HG03103 (cell line): ENCODE results near the gene RBM44.
"Not testable (repeated sequence)": the region's sequence is repeated elsewhere in the genome, so short reads cannot be mapped to it uniquely, and the experiment has no call there.

Experiments used
- ATAC-seq: cut with Tn5 transposase; IDR thresholded peaks from one replicate; pipeline ENCODE4 v1.9.1; 2021; ENCODE audit warnings: low read depth; ENCODE audit not compliant: unreplicated experiment

RBM44 gene

DNA sequence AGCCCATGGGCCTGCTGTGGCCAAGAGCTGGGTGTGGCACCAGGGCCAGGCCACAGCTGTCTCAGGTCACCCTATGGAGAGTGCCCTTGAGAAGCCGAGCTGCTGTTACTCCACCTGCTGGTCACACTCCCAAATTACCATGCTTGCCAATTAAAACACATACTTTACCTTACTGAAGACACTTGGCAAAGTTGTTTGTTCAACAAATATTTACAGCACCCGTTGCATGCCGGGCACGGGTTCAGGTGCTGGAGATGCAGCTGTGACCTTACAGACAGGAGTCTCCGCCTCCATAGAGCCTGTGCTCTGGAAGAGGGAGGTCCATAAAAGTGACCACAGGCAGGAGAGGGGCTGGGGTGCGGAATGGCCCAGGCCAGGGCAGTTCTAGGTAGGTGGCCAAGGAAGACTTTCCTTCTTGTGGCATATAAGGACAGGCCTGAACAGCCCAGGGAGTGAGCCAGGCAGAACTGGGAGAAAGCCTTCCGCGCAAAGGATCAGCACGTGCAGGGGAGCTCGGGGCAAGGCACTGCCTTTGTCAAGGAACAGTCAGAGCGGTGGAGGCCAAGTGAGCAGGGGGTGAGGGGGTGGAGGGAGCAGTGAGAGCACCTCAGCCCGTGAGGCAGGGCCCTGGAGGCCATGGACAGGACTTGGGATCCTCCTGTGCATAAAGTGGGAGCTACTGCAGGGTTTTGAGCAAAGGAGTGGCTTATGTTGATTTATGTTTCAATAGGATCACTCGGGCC lies 23.6 kb upstream of the RBM44 start:
- ATAC-seq = no peak

DNA sequence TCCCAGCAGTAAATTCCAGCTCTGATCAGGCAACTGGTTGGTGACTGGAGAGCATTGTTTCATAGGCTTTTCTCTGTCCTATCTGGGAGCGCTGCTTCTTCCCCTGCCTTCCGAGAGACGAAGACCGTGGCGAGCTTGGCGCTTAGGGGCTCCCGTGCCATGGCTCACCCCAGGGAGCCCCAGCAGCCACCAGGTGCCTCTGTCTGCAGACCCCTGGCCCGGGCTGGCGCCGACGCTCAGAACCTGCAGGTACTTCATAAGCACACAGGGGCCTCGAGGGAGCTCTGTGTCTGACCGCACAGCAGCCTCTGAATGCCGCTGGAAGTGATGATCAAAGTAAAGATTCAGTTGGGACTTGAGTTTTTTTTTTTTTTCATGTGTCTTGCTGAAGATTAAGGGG lies 19.1 kb upstream of the RBM44 start:
- ATAC-seq = no peak

DNA sequence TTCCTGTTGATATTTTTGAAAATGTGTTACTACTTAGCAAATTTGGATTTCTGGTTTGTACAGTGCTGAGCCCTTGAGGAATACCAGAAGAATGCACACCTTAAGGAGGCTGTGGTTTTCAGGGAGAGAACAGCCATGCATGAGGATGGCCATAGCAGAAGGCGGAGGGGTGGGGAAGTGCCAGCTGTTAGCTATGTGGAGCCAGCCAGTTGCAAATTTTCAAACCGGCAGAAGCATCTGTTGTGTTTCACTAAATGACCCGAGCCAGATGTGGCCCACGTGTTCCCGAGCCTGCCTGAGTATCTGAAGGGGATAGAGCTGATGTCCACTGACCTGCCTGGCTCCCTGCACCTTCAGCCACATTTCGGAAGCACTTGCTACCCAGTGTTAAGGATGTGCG lies 16.4 kb upstream of the RBM44 start:
- ATAC-seq = no peak

DNA sequence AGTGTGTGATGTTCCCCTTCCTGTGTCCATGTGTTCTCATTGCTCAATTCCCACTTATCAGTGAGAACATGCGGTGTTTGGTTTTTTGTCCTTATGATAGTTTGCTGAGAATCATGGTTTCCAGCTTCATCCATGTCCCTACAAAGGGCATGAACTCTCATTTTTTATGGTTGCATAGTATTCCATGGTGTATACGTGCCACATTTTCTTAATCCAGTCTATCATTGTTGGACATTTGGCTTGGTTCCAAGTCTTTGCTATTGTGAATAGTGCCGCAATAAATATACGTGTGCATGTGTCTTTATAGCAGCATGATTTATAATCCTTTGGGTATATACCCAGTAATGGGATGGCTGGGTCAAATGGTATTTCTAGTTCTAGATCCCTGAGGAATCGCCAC lies 14.9 kb upstream of the RBM44 start:
- ATAC-seq = not testable (repeated sequence)

DNA sequence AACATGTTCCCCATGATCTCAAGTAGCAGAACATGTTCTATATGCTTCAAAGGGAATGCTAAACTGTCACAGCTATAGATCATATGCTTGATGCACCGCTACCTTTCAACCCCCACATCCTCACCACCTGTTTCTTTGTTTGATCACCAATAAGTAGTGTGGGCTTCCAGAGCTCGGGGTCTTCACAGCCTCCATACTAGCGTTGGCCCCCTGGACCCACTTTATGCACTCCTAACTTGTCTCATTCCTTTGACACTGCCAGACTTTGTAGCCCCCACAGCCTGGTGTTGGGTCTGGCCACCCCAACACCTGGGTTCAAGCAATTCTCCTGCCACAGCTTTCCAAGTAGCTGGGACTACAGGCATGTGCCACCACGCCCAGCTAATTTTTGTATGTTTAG lies 11.6 kb upstream of the RBM44 start:
- ATAC-seq = no peak

DNA sequence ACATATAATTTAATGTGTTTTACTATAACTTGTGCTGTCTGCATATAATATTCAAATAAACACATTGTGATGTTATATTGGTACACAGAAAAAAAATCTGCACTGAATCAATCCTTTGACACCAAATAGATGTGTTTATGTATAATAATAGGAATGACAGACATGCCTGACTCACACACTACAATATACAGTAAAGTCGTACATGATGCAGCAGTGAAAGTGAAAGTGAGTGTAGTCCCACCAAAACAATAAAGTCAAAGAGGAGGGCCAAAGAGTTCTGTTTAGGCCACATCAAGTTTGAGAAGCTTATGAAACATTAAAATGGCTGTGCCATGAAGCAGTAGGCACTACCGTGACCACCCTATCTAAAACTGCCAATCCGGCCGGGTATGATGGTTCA lies 8.2 kb upstream of the RBM44 start:
- no peak for ATAC-seq

DNA sequence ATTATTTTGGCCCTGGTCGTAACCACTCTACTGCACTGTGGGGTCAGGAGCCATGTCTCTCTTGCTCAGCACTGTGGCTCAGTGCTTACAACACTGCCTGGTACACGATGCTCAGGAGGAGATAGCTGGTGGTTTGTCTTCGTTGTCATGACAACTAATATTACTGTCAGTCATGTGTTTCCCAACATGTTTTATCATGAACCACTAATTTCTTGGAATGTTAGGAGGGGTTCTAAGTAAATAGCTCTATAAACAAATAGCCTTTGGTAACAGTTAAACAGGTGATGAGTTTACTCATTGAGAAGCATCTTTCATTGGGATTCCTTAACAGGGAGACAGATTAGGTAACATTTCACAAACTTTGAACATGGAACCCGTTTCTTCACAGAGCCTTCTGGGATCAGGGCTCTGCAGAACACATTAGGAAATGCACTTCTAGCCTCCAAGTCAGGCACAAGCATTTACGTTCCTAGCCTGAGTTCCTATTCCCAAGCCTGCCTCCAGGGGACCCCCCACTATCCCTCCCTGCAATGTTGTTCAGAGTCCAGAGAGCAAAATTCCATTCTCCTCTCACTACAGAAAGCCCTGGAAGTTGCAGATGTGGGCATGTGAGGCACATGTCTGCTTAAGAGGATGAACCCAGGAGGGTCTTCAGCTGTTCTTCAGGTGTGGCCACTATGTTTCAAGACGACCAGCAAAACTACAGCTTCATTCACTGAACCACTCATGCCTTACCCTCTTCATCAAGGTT lies 6.4 kb upstream of the RBM44 start:
- ATAC-seq = no peak

DNA sequence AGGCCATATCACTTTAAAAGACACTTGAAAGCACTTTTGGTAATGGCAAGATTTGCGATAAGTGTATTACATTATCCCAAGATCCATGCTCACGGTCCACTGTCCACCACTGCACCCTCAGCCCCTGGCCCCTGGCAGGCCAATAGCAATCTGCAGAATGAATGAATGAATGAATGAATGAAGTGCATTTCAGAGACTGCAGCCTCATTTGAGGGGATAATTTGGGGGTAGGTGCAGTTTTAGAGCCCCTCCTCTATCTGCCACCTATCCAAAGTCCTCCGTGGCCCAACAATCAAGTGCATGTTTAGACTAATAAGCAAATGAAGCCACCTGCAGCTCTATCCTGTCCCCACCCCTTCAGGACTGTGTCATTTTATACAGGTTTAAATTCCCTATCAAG lies 1.3 kb upstream of the RBM44 start:
- no peak for ATAC-seq

DNA sequence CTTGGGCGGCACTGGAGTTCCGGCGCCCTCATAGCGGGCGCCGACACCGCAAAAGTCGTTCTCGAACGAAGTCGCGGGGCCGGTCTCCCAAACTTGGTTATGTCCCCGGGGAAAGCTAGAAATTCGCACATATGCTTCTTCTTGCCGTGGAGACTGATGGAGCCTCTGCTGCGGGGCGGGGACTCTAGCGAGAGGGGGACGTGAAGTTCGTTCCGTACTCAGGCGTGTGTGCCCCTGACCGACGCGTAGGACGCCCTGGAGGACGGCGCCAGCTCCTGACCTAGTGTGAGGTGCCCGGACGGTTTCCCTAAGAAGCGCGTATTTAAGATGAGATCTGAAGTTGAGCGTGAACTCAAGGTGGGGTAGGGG lies 465 bp downstream of the RBM44 start:
- ATAC-seq = no peak

DNA sequence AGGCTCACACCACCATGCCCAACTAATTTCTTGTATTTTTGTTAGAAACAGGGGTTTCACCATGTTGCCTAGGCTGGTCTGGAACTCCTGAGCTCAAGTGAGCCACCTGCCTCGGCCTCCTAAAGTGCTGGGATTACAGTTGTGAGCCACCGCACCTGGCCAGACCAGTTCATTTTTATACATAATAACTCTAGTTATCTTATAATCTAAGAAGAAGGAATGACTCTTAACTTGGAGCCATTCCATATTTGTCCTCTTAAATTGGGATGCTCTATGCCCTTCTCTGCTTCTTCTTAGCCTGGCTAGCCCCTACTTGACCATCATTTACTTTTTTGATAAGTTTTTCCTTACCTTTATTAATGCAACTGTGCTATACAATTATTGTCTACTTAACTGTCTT lies 2.9 kb downstream of the RBM44 start:
- no peak for ATAC-seq

DNA sequence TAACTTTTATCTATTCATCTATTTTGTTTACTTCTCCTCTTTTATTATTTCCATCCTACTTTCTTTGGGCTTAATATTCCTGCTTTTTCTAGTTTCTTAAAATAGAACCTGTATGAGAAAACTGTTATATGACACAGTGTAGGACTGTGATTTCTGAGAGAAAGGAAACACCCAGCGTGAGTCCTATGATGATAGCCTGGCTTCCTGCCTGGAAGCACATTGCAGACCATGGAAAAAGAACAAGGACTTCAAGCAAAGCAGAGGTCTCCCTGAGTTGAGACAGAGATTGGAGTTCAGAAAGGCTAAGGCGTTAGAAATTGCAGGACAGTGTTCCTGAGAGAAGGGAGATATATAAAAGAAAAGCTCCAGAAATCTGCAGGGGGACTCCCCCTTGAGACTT lies 7.8 kb downstream of the RBM44 start:
- ATAC-seq = no peak

DNA sequence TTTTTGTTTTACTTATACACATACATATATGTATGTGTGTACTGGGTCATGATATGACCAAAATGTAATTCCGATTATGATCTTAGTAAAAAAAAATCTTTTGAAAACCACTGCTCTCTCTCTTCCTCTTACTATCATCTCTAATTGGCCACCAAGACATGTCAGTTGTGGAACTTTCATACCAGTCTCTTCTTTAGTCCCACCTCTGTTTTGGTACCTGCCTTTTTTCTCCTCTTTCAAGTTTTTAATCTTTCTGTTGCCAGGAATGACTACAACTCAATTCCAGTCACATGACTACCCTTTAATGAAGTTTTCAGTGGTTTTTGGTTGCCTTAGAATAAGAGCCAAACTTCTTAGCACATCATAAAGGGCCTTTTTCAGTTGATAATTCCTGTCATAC lies 17.1 kb downstream of the RBM44 start:
- ATAC-seq = no peak

DNA sequence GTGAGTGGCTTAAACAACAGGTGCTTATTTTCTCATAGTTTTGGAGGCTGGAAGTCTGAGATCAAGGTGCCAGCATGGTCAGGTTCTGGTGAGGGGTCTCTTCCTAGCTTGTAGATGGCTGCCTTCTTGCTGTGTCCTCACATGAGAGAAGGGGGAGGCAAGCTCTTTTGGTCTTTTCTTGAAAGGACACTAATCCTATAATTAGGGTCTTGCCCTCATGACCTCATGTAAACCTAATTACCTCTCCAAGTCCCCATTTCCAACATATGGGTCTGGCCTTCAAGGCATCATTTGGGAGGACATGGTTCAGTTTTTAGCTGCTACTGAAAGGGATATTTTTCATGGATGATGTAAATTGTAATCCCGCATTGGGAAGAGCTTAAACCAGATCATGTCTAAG lies 18.0 kb downstream of the RBM44 start:
- ATAC-seq = no peak

DNA sequence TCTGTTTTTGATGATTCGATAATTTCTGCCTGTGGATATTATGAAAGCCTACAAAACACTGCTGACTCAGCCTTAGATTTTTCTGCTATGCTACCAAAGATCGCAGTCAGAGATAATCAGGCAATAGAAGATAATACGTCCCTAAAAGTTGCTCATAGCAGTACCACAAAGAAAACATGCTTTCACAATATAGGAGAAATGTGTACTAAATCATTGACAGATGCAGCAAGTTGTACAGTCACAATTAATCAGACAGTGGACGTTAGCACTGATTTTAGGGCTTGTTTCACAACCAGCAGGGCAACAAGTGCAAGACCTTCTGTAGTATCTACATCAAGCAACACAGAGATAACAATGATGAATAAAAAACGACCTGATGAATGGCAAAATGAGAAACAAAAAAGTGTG lies 19.5 kb downstream of the RBM44 start:
- ATAC-seq = no peak

DNA sequence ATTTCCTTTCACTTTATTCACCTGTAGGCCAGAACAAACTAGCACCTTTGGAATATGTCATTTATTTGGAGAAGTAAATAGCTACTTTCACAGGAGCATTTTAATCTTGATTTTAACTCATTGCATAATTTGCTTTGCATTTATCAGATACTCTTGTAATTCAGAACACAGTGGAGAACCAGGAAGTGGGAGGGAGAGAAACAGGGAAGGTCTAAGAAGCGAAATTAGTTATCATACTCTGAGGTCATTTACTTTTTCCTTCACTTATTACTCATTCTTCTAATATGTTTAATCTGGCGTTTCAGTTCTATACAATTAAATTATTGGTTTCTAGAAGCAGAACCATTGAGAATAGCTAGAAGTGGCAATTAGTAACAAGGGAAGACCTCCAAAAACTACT lies 20.7 kb downstream of the RBM44 start:
- ATAC-seq = no peak

DNA sequence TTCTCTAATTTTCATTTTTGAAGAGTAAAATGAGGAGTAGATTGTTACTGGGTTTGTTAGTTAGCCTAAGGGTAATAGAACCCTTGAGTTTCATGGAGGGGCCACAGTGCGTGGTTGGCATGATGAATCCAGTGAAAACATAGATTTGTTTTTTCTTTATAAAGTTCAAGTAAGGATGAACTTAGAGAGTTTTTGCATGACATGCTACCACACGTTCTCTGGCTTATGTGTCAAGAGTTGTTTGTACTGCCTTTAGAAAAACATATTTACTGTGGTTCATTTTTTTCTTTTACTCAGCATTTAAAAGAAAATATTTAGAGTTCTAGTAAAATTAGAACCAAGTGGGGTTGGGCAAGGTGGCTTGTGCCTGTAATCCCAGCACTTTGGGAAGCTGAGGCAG lies 21.8 kb downstream of the RBM44 start:
- ATAC-seq = no peak

DNA sequence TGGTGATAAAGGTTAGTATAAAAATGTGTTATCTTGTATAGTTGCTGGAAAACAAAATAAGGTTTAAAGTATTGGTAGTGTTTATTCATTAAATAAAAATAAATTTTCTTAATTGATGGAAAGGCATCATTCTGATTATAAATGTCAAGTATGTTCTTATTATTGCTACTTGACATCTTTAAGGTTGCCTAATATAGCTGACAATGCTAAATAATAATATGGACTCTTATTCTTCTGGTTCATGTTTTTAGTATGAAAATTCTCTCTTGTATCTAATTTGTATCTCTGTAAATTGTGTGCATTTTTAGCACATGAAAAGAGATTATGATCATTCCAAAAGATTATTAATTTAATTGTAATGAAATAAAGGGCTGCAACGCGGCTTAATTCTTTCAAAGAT lies 25.0 kb downstream of the RBM44 start:
- ATAC-seq = no peak

DNA sequence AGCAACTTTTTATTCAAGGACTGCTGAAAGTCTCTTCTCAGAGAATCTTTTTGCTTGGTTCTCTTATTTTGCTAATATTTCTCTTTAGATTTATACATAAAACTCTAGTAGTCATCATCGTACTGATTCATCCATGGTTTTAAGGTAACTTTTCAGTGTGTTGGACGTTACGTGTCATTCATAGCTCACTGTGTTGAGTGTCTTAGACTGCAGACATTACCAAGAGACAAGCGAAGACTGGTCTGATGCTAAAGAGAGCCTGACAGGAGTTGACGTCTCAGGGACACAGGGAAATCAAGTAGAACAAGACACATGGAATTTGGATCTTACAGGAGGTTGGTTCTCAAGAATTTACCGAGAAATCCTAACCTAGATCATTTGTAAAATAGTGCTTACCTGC lies 25.5 kb downstream of the RBM44 start:
- no peak for ATAC-seq

DNA sequence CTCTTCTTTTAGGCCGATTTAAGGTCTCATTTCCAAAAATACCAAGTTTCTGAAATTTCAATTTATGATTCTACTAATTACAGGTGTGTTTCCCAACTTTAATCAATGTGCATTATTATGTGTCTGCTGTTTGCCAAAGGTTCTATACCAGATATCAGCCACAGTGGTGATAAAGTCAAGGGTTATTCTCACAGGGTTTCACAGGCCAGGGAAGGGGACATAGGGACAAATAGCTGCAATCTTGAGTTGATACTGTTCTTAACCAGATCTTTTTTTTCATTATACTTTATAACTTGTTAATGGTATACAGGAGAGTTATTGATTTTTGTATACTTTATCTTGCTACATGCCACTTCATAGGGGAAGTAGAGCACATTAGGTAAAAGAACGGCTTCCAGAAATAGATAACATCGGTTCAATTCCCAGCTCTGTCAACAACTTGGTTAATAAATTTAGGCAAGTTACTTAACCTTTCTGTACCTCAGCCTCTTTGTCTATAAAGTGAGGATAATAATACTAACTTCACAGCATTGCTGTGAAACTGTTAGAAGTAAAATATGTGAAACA lies 28.9 kb downstream of the RBM44 start:
- ATAC-seq = no peak

DNA sequence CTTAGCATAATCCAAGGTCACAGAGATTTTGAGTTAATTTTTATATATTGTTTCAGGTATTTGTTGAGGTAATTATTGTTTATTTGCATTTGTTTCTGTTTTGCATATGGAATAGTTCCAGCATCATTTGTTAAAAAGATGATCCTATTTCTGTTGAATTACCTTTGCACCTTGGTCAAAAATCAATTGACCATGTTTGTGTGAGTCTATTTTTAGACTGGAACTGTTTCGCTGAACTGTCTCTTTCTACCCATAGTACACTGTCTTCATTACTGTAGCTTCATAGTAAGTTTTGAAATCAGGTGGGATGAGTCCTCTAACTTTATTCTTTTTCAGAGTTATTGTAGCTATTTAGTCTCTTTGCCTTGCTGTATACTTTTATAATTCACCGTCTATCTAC lies 31.9 kb downstream of the RBM44 start:
- ATAC-seq = no peak

DNA sequence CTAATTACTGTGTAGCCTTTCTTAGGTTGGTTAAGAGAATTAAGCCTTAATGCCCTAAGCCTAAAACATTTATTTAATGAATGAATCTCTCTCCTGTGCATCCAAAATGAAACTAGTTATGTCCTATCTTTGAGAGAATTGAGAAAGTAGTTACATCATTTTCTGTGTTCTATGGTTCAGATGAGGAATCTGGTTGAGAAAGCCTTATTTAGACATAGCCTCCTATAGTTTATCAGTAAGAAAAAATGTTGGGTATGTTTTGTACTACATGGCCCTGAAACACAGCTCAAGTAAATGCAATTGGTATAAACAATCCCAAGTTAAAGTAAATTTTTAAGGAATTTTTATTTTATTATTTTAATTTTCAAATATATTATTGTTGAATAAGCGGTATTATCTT lies 35.0 kb downstream of the RBM44 start:
- ATAC-seq = no peak

DNA sequence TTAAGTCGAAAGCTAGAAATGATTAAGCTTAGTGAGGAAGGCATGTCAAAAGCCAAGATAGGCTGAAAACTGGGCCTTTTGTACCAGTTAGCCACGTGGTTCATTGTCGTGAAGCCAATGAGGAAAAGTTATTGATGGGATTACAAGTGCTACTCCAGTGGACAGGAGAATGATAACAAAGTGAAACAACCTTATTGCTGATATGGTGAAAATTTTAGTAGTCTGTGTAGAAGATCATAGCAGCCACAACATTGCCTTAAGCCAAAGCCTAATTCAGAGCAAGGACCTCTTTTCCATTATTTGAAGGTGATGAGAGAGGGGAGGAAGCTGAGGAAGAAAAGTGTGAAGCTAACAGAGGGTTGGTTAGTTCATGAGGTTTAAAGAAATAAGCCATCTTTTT lies 36.8 kb downstream of the RBM44 start:
- ATAC-seq = no peak
